Fibroblast of villous mesenchyme (primary cell): ENCODE measurements around the gene TBCK. TPM values are rescaled to one million over a fixed set of nuclear protein-coding genes. Genes with fewer than 3 reads are reported as not detected.

Source experiments
- DNase-seq: peaks from one replicate; pipeline ENCODE4 v3.0.0-alpha.2; 2010; ENCODE audit warnings: low read depth
- H3K4me3 ChIP-seq: 2 replicates; pipeline ENCODE4 v1.5.1; 2011; ENCODE audit warnings: low read depth, mild to moderate bottlenecking, low read length
- total RNA-seq: library from RNA; depleted of rRNA; stranded (reverse); fragments of >200 nt; gene quantifications from 2 replicates; pipeline ENCODE4 v1.2.3, GENCODE V29; 2012
- TF ChIP-seq, protein P1 (sequence below): IDR thresholded peaks from 2 replicates; pipeline ENCODE4 v1.5.1; 2012; ENCODE audit warnings: low read depth, mild to moderate bottlenecking, low read length; ENCODE audit not compliant: insufficient read depth

Gene TBCK
- total RNA-seq, 1 donor: 80.3 TPM

DNA sequence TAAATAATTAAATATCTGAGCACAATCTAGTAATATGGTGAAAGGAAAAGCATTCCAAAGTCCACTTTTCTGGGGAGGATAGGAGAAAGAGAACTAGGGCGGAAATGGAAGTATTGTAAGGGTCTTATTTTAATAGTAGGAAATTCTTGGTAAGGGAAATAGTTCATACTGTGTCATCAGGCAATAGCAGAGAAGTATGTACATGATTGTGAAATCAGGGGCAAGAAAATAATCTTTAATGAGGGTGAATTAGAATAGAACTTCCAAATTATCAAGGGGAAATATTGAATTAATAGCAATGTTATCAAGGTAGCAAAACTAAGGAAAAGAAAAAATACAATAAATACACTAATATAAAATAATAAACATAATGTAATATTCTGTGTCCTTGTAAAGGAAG lies 37.8 kb upstream of the TBCK start:
- DNase-seq: no peak
- H3K4me3 ChIP-seq: no peak overlapping the region
- TF ChIP-seq, protein P1, sequence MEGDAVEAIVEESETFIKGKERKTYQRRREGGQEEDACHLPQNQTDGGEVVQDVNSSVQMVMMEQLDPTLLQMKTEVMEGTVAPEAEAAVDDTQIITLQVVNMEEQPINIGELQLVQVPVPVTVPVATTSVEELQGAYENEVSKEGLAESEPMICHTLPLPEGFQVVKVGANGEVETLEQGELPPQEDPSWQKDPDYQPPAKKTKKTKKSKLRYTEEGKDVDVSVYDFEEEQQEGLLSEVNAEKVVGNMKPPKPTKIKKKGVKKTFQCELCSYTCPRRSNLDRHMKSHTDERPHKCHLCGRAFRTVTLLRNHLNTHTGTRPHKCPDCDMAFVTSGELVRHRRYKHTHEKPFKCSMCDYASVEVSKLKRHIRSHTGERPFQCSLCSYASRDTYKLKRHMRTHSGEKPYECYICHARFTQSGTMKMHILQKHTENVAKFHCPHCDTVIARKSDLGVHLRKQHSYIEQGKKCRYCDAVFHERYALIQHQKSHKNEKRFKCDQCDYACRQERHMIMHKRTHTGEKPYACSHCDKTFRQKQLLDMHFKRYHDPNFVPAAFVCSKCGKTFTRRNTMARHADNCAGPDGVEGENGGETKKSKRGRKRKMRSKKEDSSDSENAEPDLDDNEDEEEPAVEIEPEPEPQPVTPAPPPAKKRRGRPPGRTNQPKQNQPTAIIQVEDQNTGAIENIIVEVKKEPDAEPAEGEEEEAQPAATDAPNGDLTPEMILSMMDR: no peak

DNA sequence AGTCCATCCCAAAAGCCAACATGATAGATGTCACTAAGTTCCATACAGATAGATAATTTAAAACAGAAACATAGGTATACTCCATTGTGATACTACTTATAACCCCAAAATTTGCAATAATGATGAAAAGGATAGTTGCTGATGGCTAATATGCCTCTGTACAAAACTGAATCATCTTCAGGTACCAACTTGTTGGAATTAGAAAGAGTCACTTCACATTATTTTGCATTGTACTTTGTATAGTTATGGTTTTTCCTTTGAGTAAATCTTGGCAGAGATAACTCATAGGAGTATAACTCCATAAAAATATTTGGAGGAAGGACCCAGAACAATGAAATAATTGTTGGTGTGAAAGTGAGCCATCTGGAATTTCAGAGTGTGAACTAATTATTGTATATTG lies 35.0 kb upstream of the TBCK start:
- H3K4me3 ChIP-seq: no peak overlapping the region
- DNase-seq: no peak
- TF ChIP-seq, protein P1: no peak

DNA sequence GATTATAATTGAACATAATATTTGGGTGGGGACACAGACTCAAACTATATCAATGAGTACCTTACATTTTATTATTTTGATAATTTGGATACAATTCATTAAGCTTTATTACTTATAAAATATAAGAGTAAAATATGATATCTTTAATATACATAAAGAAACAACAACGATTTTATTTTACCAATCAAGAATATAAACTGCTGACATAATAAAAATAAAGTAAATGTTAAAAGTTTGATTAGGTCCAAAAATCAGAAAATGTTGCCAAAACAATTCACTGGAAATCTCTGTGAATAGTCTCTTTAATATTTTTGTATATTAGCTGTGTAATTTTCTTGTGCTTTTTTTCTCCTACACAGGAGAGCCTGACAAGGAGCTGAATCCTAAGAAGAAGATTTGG lies 31.2 kb upstream of the TBCK start:
- TF ChIP-seq, protein P1: no peak
- no peak for DNase-seq
- no peak overlapping the region for H3K4me3 ChIP-seq

DNA sequence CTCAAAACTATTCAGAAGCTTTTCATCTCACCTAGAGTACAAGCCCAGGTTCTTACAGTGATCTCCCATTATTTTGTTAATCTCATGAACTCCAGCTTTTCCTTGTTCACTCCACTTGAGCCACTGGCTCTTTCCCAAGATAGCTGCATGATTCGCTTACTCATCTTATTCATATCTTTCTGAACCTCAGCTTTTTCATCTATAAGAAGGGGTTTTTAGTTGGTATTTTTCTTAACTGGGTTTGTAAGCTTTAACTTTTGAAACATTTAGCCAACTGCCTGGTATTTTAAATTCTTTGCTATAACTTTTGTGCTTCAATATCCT lies 28.6 kb upstream of the TBCK start:
- peak; percentile 28 for DNase-seq
- TF ChIP-seq, protein P1: no peak
- no peak overlapping the region for H3K4me3 ChIP-seq

DNA sequence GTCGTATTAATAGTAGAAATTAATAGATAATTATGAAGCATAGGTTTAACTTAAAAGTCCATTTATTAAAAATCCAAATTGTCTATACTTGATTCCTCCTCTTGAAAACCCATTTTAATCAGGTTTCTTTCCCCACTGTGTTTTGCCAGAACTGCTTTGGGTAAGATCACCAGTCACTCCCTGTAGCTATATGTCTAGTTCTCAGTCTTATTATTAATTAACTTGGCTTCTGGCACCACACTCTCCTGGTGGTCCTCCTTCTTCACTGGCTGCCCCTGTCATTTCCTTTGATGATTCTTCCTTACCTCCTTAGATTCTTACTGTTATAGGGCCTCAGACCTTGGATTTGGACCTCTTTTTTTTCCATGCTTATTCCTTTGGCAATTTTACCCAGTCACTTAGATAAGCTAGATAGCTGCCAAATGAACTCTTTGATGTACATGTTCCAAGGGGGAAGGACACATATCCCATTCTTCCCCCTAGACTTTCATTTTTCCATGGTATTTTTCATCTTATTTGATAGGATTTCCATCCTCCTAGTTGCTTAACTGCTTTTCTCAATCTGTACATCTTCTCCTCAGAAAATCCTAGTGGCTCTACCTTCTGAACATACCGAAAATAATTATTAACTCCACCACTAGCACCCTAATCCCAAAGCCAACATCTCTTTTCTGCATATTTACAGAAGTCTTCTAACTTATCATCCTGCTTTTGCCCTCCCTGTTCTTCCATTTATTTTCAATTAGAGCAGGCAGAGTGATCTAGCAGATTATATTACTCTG lies 28.0 kb upstream of the TBCK start:
- H3K4me3 ChIP-seq: no peak overlapping the region
- TF ChIP-seq, protein P1: no peak
- DNase-seq: no peak

DNA sequence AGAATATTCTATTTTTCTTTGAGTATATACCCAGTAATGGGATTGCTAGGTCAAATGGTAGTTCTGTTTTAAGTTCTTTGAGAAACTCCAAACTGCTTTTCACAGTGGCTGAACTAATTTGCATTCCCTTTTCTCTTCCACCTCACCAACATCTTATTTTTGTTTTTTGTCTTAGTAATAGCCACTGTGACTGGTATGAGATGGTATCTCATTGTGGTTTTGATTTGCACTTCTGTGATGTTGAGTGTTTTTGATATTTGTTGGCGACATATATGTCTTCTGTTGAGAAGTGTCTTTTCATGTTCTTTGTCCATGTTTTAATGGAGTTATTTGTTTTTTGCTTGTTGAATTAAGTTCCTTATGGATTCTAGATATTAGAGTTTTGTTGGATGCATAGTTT lies 24.8 kb upstream of the TBCK start:
- DNase-seq: no peak
- TF ChIP-seq, protein P1: no peak
- no peak overlapping the region for H3K4me3 ChIP-seq

DNA sequence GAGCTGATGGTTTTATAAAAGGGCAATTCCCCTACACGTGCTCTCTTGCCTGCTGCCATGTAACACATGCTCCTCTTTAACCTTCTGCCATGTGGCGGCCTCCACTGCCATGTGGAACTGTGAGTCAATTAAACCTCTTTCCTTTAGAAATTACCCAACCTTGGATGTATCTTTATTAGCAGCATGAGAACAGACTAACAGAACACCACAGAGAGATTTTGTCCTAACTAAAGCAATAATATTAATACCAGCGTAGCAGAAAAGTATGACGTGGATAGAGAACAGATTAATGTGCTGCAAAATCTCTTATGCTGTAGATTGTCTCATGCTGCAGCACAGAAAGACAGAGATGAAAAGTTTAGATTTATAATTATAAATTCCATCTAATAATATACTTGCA lies 23.4 kb upstream of the TBCK start:
- no peak overlapping the region for H3K4me3 ChIP-seq
- TF ChIP-seq, protein P1: no peak
- DNase-seq: no peak
